ENCODE measurements around the gene ALKBH8.
"Not testable (repeated sequence)": the region's sequence is repeated elsewhere in the genome, so short reads cannot be mapped to it uniquely, and the experiment has no call there.

Gene ALKBH8

GRCh38 chr11:107547961-107548360 is 17.6 kb downstream of the ALKBH8 start:
- TF ChIP-seq CTCF (IDR thresholded peaks at IDR 0.05; ENCODE audit: insufficient read depth, low read depth, low read length, missing control alignments): no peak
- DNase-seq (ENCODE audit: low read depth): no peak
- no peak overlapping the region for H3K4me3 ChIP-seq (ENCODE audit: low read length)

GRCh38 chr11:107545101-107545514 is 20.4 kb downstream of the ALKBH8 start:
- H3K4me3 ChIP-seq (ENCODE audit: low read length): no peak overlapping the region
- TF ChIP-seq CTCF (IDR thresholded peaks at IDR 0.05; ENCODE audit: insufficient read depth, low read depth, low read length, missing control alignments): no peak
- peak; percentile 87 for DNase-seq (ENCODE audit: low read depth)

GRCh38 chr11:107538821-107539220 is 26.7 kb downstream of the ALKBH8 start:
- DNase-seq (ENCODE audit: low read depth): no peak
- no peak overlapping the region for H3K4me3 ChIP-seq (ENCODE audit: low read length)
- no peak for TF ChIP-seq CTCF (IDR thresholded peaks at IDR 0.05; ENCODE audit: insufficient read depth, low read depth, low read length, missing control alignments)

- DNase-seq (ENCODE audit: low read depth): no peak
- TF ChIP-seq CTCF (IDR thresholded peaks at IDR 0.05; ENCODE audit: insufficient read depth, low read depth, low read length, missing control alignments): no peak
- no peak overlapping the region for H3K4me3 ChIP-seq (ENCODE audit: low read length)
Measured at GRCh38 chr11:107538239-107538638, 27.3 kb downstream of the ALKBH8 start.

- DNase-seq (ENCODE audit: low read depth); H3K4me3 ChIP-seq (ENCODE audit: low read length): not testable (repeated sequence)
Measured at GRCh38 chr11:107537155-107537554, 28.4 kb downstream of the ALKBH8 start.

GRCh38 chr11:107526197-107526596 is 39.3 kb downstream of the ALKBH8 start:
- no peak for TF ChIP-seq CTCF (IDR thresholded peaks at IDR 0.05; ENCODE audit: insufficient read depth, low read depth, low read length, missing control alignments)
- no peak overlapping the region for H3K4me3 ChIP-seq (ENCODE audit: low read length)
- no peak for DNase-seq (ENCODE audit: low read depth)

GRCh38 chr11:107508858-107509244 is 56.7 kb downstream of the ALKBH8 start:
- no peak for TF ChIP-seq CTCF (IDR thresholded peaks at IDR 0.05; ENCODE audit: insufficient read depth, low read depth, low read length, missing control alignments)
- DNase-seq (ENCODE audit: low read depth): no peak
- no peak overlapping the region for H3K4me3 ChIP-seq (ENCODE audit: low read length)
